GM19438 (cell line): ENCODE data around the gene DNAH11.
"Not testable (repeated sequence)": the region's sequence is repeated elsewhere in the genome, so short reads cannot be mapped to it uniquely, and the experiment has no call there.

ENCODE experiments used
- ATAC-seq: cut with Tn5 transposase; IDR thresholded peaks from one replicate; pipeline ENCODE4 v1.9.1; 2021; ENCODE audit warnings: low read depth; ENCODE audit not compliant: unreplicated experiment

DNAH11 gene, protein sequence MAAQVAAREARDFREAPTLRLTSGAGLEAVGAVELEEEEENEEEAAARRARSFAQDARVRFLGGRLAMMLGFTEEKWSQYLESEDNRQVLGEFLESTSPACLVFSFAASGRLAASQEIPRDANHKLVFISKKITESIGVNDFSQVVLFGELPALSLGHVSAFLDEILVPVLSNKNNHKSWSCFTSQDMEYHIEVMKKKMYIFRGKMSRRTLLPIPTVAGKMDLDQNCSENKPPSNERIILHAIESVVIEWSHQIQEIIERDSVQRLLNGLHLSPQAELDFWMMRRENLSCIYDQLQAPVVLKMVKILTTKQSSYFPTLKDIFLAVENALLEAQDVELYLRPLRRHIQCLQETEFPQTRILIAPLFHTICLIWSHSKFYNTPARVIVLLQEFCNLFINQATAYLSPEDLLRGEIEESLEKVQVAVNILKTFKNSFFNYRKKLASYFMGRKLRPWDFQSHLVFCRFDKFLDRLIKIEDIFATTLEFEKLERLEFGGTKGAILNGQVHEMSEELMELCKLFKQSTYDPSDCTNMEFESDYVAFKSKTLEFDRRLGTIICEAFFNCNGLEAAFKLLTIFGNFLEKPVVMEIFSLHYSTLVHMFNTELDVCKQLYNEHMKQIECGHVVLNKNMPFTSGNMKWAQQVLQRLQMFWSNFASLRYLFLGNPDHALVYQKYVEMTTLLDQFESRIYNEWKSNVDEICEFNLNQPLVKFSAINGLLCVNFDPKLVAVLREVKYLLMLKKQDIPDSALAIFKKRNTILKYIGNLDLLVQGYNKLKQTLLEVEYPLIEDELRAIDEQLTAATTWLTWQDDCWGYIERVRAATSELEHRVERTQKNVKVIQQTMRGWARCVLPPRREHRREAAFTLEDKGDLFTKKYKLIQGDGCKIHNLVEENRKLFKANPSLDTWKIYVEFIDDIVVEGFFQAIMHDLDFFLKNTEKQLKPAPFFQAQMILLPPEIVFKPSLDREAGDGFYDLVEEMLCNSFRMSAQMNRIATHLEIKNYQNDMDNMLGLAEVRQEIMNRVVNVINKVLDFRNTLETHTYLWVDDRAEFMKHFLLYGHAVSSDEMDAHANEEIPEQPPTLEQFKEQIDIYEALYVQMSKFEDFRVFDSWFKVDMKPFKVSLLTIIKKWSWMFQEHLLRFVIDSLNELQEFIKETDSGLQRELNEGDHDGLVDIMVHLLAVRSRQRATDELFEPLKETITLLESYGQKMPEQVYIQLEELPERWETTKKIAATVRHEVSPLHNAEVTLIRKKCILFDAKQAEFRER (N-terminal part only)

DNA sequence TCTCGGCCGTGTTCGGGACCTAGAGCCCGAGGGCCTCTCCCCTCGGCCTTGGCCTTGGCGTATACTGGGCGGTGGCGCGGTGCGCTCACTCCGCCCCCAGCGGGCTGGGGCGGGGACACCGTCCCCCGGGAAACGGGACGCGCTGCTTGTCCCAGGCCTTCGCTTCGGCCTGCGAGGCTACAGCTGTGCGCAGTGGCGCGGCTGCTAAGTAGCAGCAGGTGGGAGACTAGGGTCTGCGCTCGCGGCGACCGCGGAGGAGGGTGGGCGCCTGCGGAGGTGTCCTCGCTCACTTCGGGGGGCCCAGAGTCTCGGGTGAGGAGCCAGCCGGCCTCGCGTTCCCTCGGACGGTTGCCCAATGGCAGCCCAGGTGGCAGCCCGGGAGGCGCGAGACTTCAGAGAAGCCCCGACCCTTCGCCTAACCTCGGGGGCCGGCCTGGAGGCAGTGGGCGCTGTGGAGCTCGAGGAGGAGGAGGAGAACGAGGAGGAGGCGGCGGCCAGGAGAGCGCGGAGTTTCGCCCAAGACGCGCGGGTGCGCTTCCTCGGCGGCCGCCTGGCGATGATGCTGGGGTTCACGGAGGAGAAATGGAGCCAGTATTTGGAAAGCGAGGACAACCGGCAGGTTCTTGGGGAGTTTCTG, at the start of gene DNAH11:
Gene DNAH11 (plus strand): TSS at position 149 of the 637 bp plus-strand sequence. CDS start 207 bp downstream, at position 356.
- ATAC-seq: no peak

DNA sequence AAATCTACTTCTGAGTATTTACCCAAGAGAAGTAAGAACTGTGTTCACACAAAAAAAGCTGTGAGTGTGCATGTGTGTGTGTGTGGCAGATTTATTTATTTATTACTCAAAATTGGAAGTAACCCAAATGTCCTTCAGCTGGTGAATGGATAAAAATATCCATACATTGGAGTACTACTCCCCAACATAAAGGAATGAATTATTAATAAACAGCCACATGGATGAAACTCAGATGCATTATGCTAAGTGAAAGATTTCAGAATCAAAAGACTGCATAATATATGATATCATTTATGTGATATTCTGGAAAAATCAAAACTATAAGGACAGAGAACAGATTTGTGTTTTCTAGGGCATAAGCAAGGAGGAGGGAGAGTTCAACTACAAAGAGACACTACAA, 47.1 kb upstream of the DNAH11 start:
- ATAC-seq: no peak

- no peak for ATAC-seq
These were observed 45.8 kb upstream of the DNAH11 start for GRCh38 chr7:21497072-21497471.

GRCh38 chr7:21500117-21500832, 42.6 kb upstream of the DNAH11 start:
- no peak for ATAC-seq

DNA sequence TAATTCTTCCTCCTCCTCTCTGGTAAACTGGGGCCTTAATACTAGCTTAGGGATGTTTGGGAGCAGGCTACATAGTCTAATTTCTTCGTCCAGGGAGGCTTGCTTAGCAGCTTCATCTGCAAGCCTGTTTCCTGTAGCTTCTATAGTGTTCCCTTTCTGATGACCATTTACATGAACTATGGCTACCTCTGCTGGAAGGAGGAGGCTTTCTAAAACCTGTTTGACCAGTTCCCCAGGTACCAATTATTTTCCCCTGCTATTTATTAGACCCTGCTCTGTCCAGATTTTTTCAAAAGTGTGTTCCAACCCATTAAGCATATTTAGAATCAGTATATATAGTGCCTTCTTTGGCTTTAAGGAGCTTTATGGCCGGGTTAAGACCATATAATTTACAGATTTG, 38.8 kb upstream of the DNAH11 start:
- ATAC-seq: no peak

- ATAC-seq: no peak
These were observed 35.1 kb upstream of the DNAH11 start for GRCh38 chr7:21507627-21508343.

GRCh38 chr7:21508538-21508937, 34.3 kb upstream of the DNAH11 start:
- no peak for ATAC-seq

- ATAC-seq: no peak
These were observed 28.8 kb upstream of the DNAH11 start for GRCh38 chr7:21514062-21514461.

GRCh38 chr7:21524680-21525079, 18.2 kb upstream of the DNAH11 start:
- no peak for ATAC-seq

GRCh38 chr7:21526007-21526406, 16.8 kb upstream of the DNAH11 start:
- ATAC-seq: no peak

GRCh38 chr7:21526448-21526847, 16.4 kb upstream of the DNAH11 start:
- no peak for ATAC-seq

- not testable (repeated sequence) for ATAC-seq
These were observed 10.4 kb upstream of the DNAH11 start for GRCh38 chr7:21532485-21532884.

DNA sequence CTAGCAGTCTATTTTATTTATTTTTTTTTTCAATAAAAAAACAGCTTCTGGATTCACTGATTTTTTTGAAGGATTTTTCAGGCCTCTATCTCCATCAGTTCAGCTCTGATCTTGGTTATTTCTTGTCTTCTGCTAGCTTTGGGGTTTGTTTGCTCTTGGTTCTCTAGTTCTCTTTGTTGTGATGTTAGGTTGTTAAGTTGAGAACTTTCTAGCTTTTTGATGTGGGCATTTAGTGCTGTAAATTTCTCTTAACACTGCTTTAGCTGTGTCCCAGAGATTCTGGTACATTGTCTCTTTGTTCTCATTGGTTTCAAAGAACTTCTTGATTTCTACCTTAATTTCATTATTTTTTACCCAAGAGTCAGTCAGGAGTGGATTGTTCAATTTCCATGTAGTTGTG, 9.2 kb upstream of the DNAH11 start:
- not testable (repeated sequence) for ATAC-seq

- ATAC-seq: not testable (repeated sequence)
These were observed 6.3 kb upstream of the DNAH11 start for GRCh38 chr7:21536445-21537118.

GRCh38 chr7:21538936-21539495, 3.8 kb upstream of the DNAH11 start:
- no peak for ATAC-seq

DNA sequence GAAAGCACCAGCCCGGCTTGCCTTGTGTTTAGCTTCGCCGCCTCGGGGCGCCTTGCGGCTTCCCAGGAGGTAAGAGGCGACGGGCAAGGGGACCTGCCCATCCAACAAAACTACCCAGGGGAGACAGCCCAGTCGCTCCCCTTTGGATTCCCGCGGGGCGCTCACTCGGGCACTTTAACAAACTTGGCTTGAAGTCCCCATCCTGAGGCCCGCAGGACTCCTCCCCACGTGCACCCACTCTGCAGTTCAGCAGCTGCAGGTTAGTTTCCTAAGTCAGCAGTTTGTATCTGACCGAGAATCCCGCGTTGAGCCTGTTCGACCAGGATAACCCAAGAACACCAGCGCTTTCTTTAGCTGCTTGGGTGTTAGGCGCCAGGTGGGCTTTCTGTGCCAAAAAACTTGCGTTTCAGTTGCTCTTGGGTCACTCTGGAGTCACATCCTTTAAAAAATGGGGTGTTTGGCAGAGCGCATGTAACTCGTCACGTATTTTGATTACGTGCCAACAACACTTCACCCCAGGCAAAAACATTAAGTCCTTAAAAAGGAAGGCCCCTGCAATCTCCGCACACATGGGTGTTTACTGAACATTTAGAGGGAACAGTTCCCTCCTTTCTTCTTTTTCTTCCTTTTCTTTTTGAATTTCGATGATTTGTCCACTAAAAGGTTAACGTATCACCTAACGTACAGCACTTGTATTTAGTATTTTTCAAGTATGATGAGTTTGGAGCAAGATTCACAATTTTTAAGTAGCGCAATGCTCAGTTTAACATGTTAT, 876 bp downstream of the DNAH11 start:
- no peak for ATAC-seq

GRCh38 chr7:21544303-21544656, 1.4 kb downstream of the DNAH11 start:
- no peak for ATAC-seq
